HepG2 (cell line): Measurements from ENCODE around the gene PRSS22. TPM values are rescaled to one million over a fixed set of nuclear protein-coding genes. Genes with fewer than 3 reads are reported as not detected.

Experiments used
- ATAC-seq: fragments of 200-7000 bp; cut with Tn5 transposase; 3 replicates; pipeline ENCODE4 v1.9.1; 2020; ENCODE audit warnings: mild to moderate bottlenecking, moderate library complexity
- BruUV-seq: library from RNA; stranded (reverse); fragments of 400-500 nt; replicated peaks from 2 replicates; lab custom pipeline; 2021; lab: Mats Ljungman, UMichigan
- CTCF ChIA-PET: fragments of 300-600 bp; formaldehyde crosslinking; extraction: SDS; loops from one replicate; lab custom pipeline; 2021; ENCODE audit warnings: low total read pairs, inconsistent platforms, low intra/inter-chr PET ratio; lab: Yijun Ruan, JAX
- POLR2A ChIA-PET: fragments of 350-600 bp; sonication (Branson Sonifier 250); formaldehyde crosslinking; loops from one replicate; lab custom pipeline; 2020; ENCODE audit warnings: antibody characterized with exemption, inconsistent platforms; lab: Yijun Ruan, JAX
- DNase-seq: peaks from one replicate; pipeline ENCODE4 v3.0.0-alpha.2; 2015; ENCODE audit warnings: low spot score
- FAIRE-seq: peaks from 3 replicates; lab custom pipeline; 2011; peaks lifted over from hg19 to GRCh38; lab: Jason Lieb, UNC
- H2AFZ ChIP-seq: one replicate; pipeline ENCODE4 v1.6.1; 2011; ENCODE audit warnings: low read length, inconsistent platforms
- H3K27ac ChIP-seq: fragments of 300-600 bp; 3 replicates; pipeline ENCODE4 v1.8.0; 2011; ENCODE audit warnings: mixed run types, mild to moderate bottlenecking, mixed read lengths, low read length, inconsistent platforms; ENCODE audit not compliant: insufficient read depth; ENCODE audit errors: extremely low read length
- H3K27me3 ChIP-seq, 2 experiments: fragments of 200-600 bp in 1 of 2; 2 replicates in 1 of 2; 3 replicates in 1 of 2; pipeline versions ENCODE4 v1.6.0 to v1.8.0; 2011; ENCODE audit warnings: low read length in 2 of 2, mild to moderate bottlenecking in 2 of 2, moderate library complexity in 2 of 2, inconsistent platforms in 1 of 2; ENCODE audit not compliant: insufficient read depth in 2 of 2, control insufficient read depth in 1 of 2
- H3K36me3 ChIP-seq, 2 experiments: fragments of 200-600 bp in 1 of 2; replicated peaks in 1 of 2; 2 replicates in 1 of 2; 3 replicates in 1 of 2; pipeline versions ENCODE4 v1.5.1 to v1.8.0; 2011; ENCODE audit warnings: low read length in 2 of 2, inconsistent platforms in 1 of 2; ENCODE audit not compliant: insufficient read depth in 2 of 2, control insufficient read depth in 1 of 2
- H3K4me1 ChIP-seq: 2 replicates; pipeline ENCODE4 v1.5.1; 2012; ENCODE audit warnings: low read length, inconsistent platforms; ENCODE audit not compliant: insufficient read depth
- H3K4me2 ChIP-seq: 2 replicates; pipeline ENCODE4 v1.6.0; 2011; ENCODE audit warnings: low read depth, low read length, inconsistent platforms
- H3K4me3 ChIP-seq, 3 experiments: fragments of 200-600 bp in 1 of 3; sonication (generic), shearing (Covaris generic) in 1 of 3; replicated peaks in 1 of 3; 2 replicates each; pipeline ENCODE4 v1.5.1; 2011 to 2016; ENCODE audit warnings: low read length in 3 of 3, inconsistent platforms in 2 of 3, low read depth in 2 of 3, mild to moderate bottlenecking in 2 of 3, control low read depth in 1 of 3, mixed read lengths in 1 of 3; ENCODE audit not compliant: insufficient read depth in 1 of 3
- H3K79me2 ChIP-seq: one replicate; pipeline ENCODE4 v1.6.1; 2011; ENCODE audit warnings: low read length, inconsistent platforms; ENCODE audit not compliant: insufficient read depth
- H3K9ac ChIP-seq: 2 replicates; pipeline ENCODE4 v1.6.0; 2011; ENCODE audit warnings: mild to moderate bottlenecking, low read depth, low read length, inconsistent platforms; ENCODE audit not compliant: insufficient read depth
- H3K9me3 ChIP-seq: 2 replicates; pipeline ENCODE4 v1.5.1; 2012; ENCODE audit warnings: mild to moderate bottlenecking, low read length
- H4K20me1 ChIP-seq: 2 replicates; pipeline ENCODE4 v1.6.0; 2011; ENCODE audit warnings: inconsistent platforms, mild to moderate bottlenecking, low read length, moderate library complexity; ENCODE audit not compliant: insufficient read depth
- ETV5 ChIP-seq: IDR thresholded peaks from 2 replicates; pipeline ENCODE4 v1.6.1; 2018; ENCODE audit warnings: missing biosample characterization, missing genetic modification reagents, inconsistent platforms, borderline replicate concordance
- FOSL1 ChIP-seq: sonication (generic); formaldehyde crosslinking; IDR thresholded peaks from 2 replicates; pipeline ENCODE4 v1.9.0; 2021; ENCODE audit warnings: missing genetic modification reagents, borderline replicate concordance
- FOXJ3 ChIP-seq: sonication (generic); formaldehyde crosslinking; IDR thresholded peaks from 2 replicates; pipeline ENCODE4 v1.4.0; 2020; ENCODE audit warnings: missing genetic modification reagents, mild to moderate bottlenecking, borderline replicate concordance
- NFKBIZ ChIP-seq: IDR thresholded peaks from 2 replicates; pipeline ENCODE4 v1.6.1; 2018; ENCODE audit warnings: missing genetic modification reagents, missing compliant biosample characterization
- ZBTB21 ChIP-seq: sonication (generic); formaldehyde crosslinking; IDR thresholded peaks from 2 replicates; pipeline ENCODE4 v1.4.0; 2020; ENCODE audit warnings: missing genetic modification reagents
- ZNF264 ChIP-seq: sonication (generic); formaldehyde crosslinking; IDR thresholded peaks from 2 replicates; pipeline ENCODE4 v1.4.0; 2020; ENCODE audit warnings: missing genetic modification reagents
- ZNF629 ChIP-seq: sonication (generic); formaldehyde crosslinking; conservative IDR thresholded peaks from 2 replicates; pipeline ENCODE4 v1.5.0; 2020; ENCODE audit warnings: missing genetic modification reagents
- WGBS: methylation state at CpG from one replicate; pipeline ENCODE4 v1.1.6; 2017; ENCODE audit warnings: low lambda C conversion rate; 5-methylcytosine and 5-hydroxymethylcytosine counted together
- in situ Hi-C: cut with HindIII; loops from 2 replicates; pipeline ENCODE4 v1.10.0; 2017; ENCODE audit warnings: low pct_unique_long_range_greater_than_20kb; ENCODE audit not compliant: extremely low pct_ligation_motif_present
- intact Hi-C: fragments of 100-400 bp; cut with micrococcal nuclease; formaldehyde crosslinking; loops from one replicate; pipeline ENCODE4 v1.10.0; 2022; ENCODE audit not compliant: unreplicated experiment
- polyA plus RNA-seq, 8 experiments: library from polyadenylated mRNA; depleted of rRNA in 3 of 8; stranded (reverse) in 7 of 8; unstranded in 1 of 8; fragments of >200 nt; fragmentation: Illumina TruSeq in 4 of 8; extraction: Trizol in 4 of 8; gene quantifications; 2 replicates each; pipeline versions ENCODE4 v1.2.1 to v1.2.3, GENCODE V29; 2011 to 2016; ENCODE audit warnings: low read depth in 4 of 8, missing spikeins in 1 of 8, mixed read lengths in 1 of 8; ENCODE audit not compliant: insufficient read depth in 1 of 8
- total RNA-seq, 5 experiments: library from RNA; depleted of rRNA; stranded (reverse); fragments of >200 nt; fragmentation: Illumina TruSeq; extraction: Trizol; gene quantifications; 2 replicates each; pipeline ENCODE4 v1.2.3, GENCODE V29; 2016; ENCODE audit warnings: low read depth in 1 of 5
- TF ChIP-seq, protein P1 (sequence below): sonication (generic); formaldehyde crosslinking; IDR thresholded peaks from 2 replicates; pipeline ENCODE4 v1.5.1; 2020; ENCODE audit warnings: mild to moderate bottlenecking, missing genetic modification reagents, borderline replicate concordance
- TF ChIP-seq, protein P2 (sequence below): sonication (generic); formaldehyde crosslinking; IDR thresholded peaks from 2 replicates; pipeline ENCODE4 v1.4.0; 2020; ENCODE audit warnings: mild to moderate bottlenecking, low read depth, missing genetic modification reagents
- TF ChIP-seq, protein P3 (sequence below): sonication (generic); formaldehyde crosslinking; IDR thresholded peaks from 2 replicates; pipeline ENCODE4 v1.4.0; 2020; ENCODE audit warnings: missing genetic modification reagents

The PRSS22 gene
- total and polyA plus RNA-seq, 2 of the 13 experiments (the other 11 are each of a cell fraction or from before 2014, with no cell fraction given) = 0.24 to 0.32 TPM

GRCh38 chr16:2819939-2820835 is 37.8 kb downstream of the PRSS22 start (continued):
- TF ChIP-seq, protein P1, sequence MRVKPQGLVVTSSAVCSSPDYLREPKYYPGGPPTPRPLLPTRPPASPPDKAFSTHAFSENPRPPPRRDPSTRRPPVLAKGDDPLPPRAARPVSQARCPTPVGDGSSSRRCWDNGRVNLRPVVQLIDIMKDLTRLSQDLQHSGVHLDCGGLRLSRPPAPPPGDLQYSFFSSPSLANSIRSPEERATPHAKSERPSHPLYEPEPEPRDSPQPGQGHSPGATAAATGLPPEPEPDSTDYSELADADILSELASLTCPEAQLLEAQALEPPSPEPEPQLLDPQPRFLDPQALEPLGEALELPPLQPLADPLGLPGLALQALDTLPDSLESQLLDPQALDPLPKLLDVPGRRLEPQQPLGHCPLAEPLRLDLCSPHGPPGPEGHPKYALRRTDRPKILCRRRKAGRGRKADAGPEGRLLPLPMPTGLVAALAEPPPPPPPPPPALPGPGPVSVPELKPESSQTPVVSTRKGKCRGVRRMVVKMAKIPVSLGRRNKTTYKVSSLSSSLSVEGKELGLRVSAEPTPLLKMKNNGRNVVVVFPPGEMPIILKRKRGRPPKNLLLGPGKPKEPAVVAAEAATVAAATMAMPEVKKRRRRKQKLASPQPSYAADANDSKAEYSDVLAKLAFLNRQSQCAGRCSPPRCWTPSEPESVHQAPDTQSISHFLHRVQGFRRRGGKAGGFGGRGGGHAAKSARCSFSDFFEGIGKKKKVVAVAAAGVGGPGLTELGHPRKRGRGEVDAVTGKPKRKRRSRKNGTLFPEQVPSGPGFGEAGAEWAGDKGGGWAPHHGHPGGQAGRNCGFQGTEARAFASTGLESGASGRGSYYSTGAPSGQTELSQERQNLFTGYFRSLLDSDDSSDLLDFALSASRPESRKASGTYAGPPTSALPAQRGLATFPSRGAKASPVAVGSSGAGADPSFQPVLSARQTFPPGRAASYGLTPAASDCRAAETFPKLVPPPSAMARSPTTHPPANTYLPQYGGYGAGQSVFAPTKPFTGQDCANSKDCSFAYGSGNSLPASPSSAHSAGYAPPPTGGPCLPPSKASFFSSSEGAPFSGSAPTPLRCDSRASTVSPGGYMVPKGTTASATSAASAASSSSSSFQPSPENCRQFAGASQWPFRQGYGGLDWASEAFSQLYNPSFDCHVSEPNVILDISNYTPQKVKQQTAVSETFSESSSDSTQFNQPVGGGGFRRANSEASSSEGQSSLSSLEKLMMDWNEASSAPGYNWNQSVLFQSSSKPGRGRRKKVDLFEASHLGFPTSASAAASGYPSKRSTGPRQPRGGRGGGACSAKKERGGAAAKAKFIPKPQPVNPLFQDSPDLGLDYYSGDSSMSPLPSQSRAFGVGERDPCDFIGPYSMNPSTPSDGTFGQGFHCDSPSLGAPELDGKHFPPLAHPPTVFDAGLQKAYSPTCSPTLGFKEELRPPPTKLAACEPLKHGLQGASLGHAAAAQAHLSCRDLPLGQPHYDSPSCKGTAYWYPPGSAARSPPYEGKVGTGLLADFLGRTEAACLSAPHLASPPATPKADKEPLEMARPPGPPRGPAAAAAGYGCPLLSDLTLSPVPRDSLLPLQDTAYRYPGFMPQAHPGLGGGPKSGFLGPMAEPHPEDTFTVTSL (CRISPR knock-in tag) = no peak
- TF ChIP-seq, protein P2, sequence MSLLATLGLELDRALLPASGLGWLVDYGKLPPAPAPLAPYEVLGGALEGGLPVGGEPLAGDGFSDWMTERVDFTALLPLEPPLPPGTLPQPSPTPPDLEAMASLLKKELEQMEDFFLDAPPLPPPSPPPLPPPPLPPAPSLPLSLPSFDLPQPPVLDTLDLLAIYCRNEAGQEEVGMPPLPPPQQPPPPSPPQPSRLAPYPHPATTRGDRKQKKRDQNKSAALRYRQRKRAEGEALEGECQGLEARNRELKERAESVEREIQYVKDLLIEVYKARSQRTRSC = no peak

- H3K9ac ChIP-seq = no peak overlapping the region
- H3K4me3 ChIP-seq = no peak overlapping the region
- FAIRE-seq (no peak), ATAC-seq (no peak), DNase-seq (no peak)
- no peaks in the 10 kb centered on the region for H3K9me3 ChIP-seq
- in situ Hi-C loops (no loop called here), intact Hi-C loops (no loop called here)
- no peak overlapping the region for H2AFZ ChIP-seq
- H3K36me3 ChIP-seq = no peaks in the 10 kb centered on the region
- no peaks in the 10 kb centered on the region for H3K79me2 ChIP-seq
- H3K27me3 ChIP-seq = peaks cover 6 to 65% of the 10 kb centered on the region in 2 experiments
- peaks cover 32% of the 10 kb centered on the region for H3K4me1 ChIP-seq
- ChIA-PET CTCF (no interaction called here), POLR2A (no interaction called here)
- no TSS peak for BruUV-seq
- H4K20me1 ChIP-seq = no peaks in the 10 kb centered on the region
- 44% methylated on average over 11 of the region's 18 CpGs for WGBS
- no peak for TF ChIP-seq ZBTB21 (CRISPR knock-in tag)
- TF ChIP-seq ZNF264 (CRISPR knock-in tag) = no peak
- TF ChIP-seq, protein P3, sequence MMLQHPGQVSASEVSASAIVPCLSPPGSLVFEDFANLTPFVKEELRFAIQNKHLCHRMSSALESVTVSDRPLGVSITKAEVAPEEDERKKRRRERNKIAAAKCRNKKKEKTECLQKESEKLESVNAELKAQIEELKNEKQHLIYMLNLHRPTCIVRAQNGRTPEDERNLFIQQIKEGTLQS (CRISPR knock-in tag) = no peak
- TF ChIP-seq NFKBIZ = no peak
- TF ChIP-seq FOXJ3 = no peak
- TF ChIP-seq ETV5 (CRISPR knock-in tag) = no peak
- TF ChIP-seq FOSL1 (CRISPR knock-in tag) = no peak
- peak; percentile 50; the same call in 1 of the 2 replicates for TF ChIP-seq ZNF629
- H3K4me2 ChIP-seq = no peak overlapping the region
- H3K27ac ChIP-seq = no peak overlapping the region
These were observed 38.6 kb downstream of the PRSS22 start for GRCh38 chr16:2819179-2819938.
